Heart right ventricle (tissue), 16 donors: ENCODE measurements around the gene NPAS3. TPM values are rescaled to one million over a fixed set of nuclear protein-coding genes. Genes with fewer than 3 reads are reported as not detected.

Experiments
- ATAC-seq, 8 donors: fragments of 200-7000 bp; cut with Tn5 transposase; one replicate each; pipeline ENCODE4 v1.9.1; 2020; ENCODE audit warnings: mild to moderate bottlenecking in 8 of 8, moderate library complexity in 8 of 8, moderate number of reproducible peaks in 1 of 8
- DNase-seq, 2 donors: peaks; one replicate each; pipeline ENCODE4 v3.0.0-alpha.2; 2020
- H3K27ac ChIP-seq, 10 donors: fragments of 200-600 bp; sonication (generic) in 2 of 10; one replicate each; pipeline versions ENCODE4 v1.5.0 to v1.8.0; 2020 to 2022; ENCODE audit warnings: mild to moderate bottlenecking in 3 of 10
- H3K27me3 ChIP-seq, 7 donors: fragments of 200-600 bp; one replicate each; pipeline ENCODE4 v1.8.0; 2021 to 2022; ENCODE audit warnings: mild to moderate bottlenecking in 2 of 7
- H3K36me3 ChIP-seq, 9 donors: fragments of 200-600 bp; sonication (generic) in 1 of 9; one replicate each; pipeline versions ENCODE4 v1.5.0 to v1.8.0; 2020 to 2022; ENCODE audit warnings: mild to moderate bottlenecking in 2 of 9
- H3K4me1 ChIP-seq, 9 donors: fragments of 200-600 bp; sonication (generic) in 1 of 9; one replicate each; pipeline versions ENCODE4 v1.5.0 to v1.8.0; 2020 to 2022; ENCODE audit warnings: mild to moderate bottlenecking in 4 of 9
- H3K4me3 ChIP-seq, 10 donors: fragments of 200-600 bp; sonication (generic) in 2 of 10; one replicate each; pipeline versions ENCODE4 v1.5.0 to v1.8.0; 2020 to 2022; ENCODE audit warnings: mild to moderate bottlenecking in 7 of 10, moderate library complexity in 2 of 10
- H3K9me3 ChIP-seq, 11 donors: fragments of 200-600 bp in 10 of 11; sonication (generic) in 2 of 11; one replicate each; pipeline versions ENCODE4 v1.5.0 to v1.8.0; 2013 to 2022; ENCODE audit warnings: mild to moderate bottlenecking in 2 of 11, control low read depth in 1 of 11, moderate library complexity in 1 of 11
- WGBS, 2 donors: extraction: QIAGEN DNeasy Blood & Tissue Kit; methylation state at CpG; one replicate each; pipeline ENCODE4 v1.1.7; 2013; ENCODE audit warnings: inconsistent platforms in 1 of 2; 5-methylcytosine and 5-hydroxymethylcytosine counted together
- intact Hi-C, 10 donors: fragments of 100-400 bp; cut with DNase I; formaldehyde crosslinking; loops; one replicate each; pipeline versions ENCODE4 v1.11.1 to v1.14.2; 2022
- polyA plus RNA-seq, 2 donors: library from polyadenylated mRNA; stranded (reverse); fragments of 200-250 nt; gene quantifications; one replicate each; pipeline ENCODE4 v1.2.3, GENCODE V29; 2013
- total RNA-seq, 10 donors: library from RNA; stranded (reverse); fragmentation: NEBNext Ultra II Directional in 3 of 10; extraction: Animal tissue kit (Norgen Biotek cat#: 25700) in 3 of 10; gene quantifications; one replicate each; pipeline versions ENCODE4 v1.2.1 to v1.2.4, GENCODE V29; 2021 to 2023
- TF ChIP-seq, protein P1 (sequence below), 9 donors: fragments of 200-600 bp; sonication (generic) in 2 of 9; IDR thresholded peaks; one replicate each; pipeline versions ENCODE4 v1.5.0 to v1.8.0; 2021 to 2022; ENCODE audit warnings: antibody characterized with exemption in 9 of 9, mild to moderate bottlenecking in 5 of 9, moderate library complexity in 1 of 9
- donor health status: Arrhythmogenic right ventricular cardiomyopathy.
- donor health status: ischemic (EF 13 %, LVEDD 7.1; RV severe dilation, severe dysfunction).
- donor health status: healthy with polysubstance abuse.
- donor health status: DM: no; HTN: yes; CAD: no.
- donor health status: DM: no; HTN: no; CAD: no.
- donor health status: ischemic (EF 25% LVEDD 6.9; RV normal size, moderate dysfunction).
- donor health status: ischemic (EF 25% LVEDD 5.7; RV mildly dilated, moderate dysfunction).
- donor health status: healthy.
- donor health status: DM: yes; HTN: yes; CAD: no.
- donor health status: Ischemic cardiomyopathy.
- donor health status: ischemic (EF 35%, LVEDD 5.7; RV mildly dilated, moderate dysfunction).
- donor health status: nonischemic (EF 11% LVEDD 7.7; RV severe dilation, severe dysfunction).
- donor health status: DM: yes; HTN: yes; CAD: no.
- donor health status: PGD.
- donor health status: ischemic (EF 29% LVEDD 5.4; RV normal size, mild dysfunction).
- donor health status: nonischemic (EF 23%, LVEDD 6.1; RV moderate dilation, normal function).

NPAS3 gene
- total and polyA plus RNA-seq, 12 donors = 0.12 to 2.8 (median 0.99) TPM

- Histone ChIP-seq H3K9me3 (no peaks in the 10 kb centered on the region), H3K4me3 (no peak overlapping the region), H3K36me3 (no peaks in the 10 kb centered on the region), H3K27ac (no peak overlapping the region), H3K4me1 (no peaks in the 10 kb centered on the region), H3K27me3 (peaks cover 0 to 4% (median 0%) of the 10 kb centered on the region in 7 donors)
- intact Hi-C loops = no loop called here
- DNase-seq (no peak), ATAC-seq (no peak)
- WGBS, 2 donors = 95% methylated on average over 3 of the region's 3 CpGs
- TF ChIP-seq, protein P1, sequence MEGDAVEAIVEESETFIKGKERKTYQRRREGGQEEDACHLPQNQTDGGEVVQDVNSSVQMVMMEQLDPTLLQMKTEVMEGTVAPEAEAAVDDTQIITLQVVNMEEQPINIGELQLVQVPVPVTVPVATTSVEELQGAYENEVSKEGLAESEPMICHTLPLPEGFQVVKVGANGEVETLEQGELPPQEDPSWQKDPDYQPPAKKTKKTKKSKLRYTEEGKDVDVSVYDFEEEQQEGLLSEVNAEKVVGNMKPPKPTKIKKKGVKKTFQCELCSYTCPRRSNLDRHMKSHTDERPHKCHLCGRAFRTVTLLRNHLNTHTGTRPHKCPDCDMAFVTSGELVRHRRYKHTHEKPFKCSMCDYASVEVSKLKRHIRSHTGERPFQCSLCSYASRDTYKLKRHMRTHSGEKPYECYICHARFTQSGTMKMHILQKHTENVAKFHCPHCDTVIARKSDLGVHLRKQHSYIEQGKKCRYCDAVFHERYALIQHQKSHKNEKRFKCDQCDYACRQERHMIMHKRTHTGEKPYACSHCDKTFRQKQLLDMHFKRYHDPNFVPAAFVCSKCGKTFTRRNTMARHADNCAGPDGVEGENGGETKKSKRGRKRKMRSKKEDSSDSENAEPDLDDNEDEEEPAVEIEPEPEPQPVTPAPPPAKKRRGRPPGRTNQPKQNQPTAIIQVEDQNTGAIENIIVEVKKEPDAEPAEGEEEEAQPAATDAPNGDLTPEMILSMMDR (IDR thresholded peaks at IDR 0.05) = no peak
Measured at GRCh38 chr14:33510991-33511390, 572.3 kb downstream of the NPAS3 start.

- Histone ChIP-seq H3K36me3 (no peaks in the 10 kb centered on the region), H3K4me1 (no peaks in the 10 kb centered on the region), H3K9me3 (no peaks in the 10 kb centered on the region), H3K4me3 (no peak overlapping the region), H3K27ac (no peak overlapping the region), H3K27me3 (peaks cover 0 to 4% (median 0%) of the 10 kb centered on the region in 7 donors)
- no peak for DNase-seq
- 69 to 81% methylated on average over 4 of the region's 4 CpGs for WGBS, 2 donors
- ATAC-seq = no peak
- intact Hi-C loops = no loop called here
- TF ChIP-seq, protein P1 (IDR thresholded peaks at IDR 0.05) = no peak
Measured at GRCh38 chr14:33511851-33512640, 573.4 kb downstream of the NPAS3 start.

DNA sequence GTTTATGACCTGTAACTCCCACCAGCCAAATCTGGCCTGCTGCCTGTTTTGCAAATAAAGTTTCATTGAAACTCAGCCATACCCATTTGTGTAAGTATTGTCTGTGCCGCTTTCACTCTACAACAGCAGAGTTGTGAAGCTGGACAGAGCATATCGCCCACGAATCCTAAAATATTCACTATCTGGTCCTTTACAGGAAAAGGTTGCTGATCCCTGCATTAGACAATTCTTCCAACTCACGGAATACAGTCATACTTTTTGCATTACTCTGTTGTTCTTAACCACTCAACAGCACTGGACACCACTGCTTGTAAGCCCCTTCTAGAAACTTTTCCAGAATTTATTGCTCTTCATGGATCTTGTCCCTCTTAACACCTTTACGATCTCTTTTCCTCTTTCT lies 576.8 kb downstream of the NPAS3 start:
- DNase-seq (no peak), ATAC-seq (no peak)
- H3K27me3 ChIP-seq = no peaks in the 10 kb centered on the region
- no peaks in the 10 kb centered on the region for H3K4me1 ChIP-seq
- 85 to 86% methylated on average over 5 of the region's 5 CpGs for WGBS, 2 donors
- intact Hi-C loops = no loop called here
- TF ChIP-seq, protein P1 (IDR thresholded peaks at IDR 0.05) = no peak
- H3K4me3 ChIP-seq = no peak overlapping the region
- no peaks in the 10 kb centered on the region for H3K36me3 ChIP-seq
- no peaks in the 10 kb centered on the region for H3K9me3 ChIP-seq
- H3K27ac ChIP-seq = no peak overlapping the region

DNA sequence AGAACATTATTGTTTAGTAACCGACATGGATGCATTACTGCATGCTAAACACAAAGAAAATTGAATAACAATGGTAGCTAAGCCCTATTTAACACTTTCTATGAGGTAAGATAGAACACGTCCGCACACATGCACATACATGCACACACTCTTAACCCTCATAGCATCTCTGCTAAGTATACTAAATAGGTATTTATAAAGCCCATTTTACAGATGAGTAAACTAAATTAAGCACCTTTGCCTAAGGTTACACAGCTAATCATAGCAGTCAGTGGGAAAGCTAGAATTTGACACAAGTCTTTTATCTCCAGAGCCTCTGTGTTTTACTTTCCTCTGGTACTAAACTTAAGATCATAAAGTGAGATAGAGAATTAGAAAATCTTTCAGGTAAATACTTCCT lies 577.2 kb downstream of the NPAS3 start:
- Histone ChIP-seq H3K4me3 (no peak overlapping the region), H3K27ac (no peak overlapping the region), H3K9me3 (no peaks in the 10 kb centered on the region), H3K27me3 (no peaks in the 10 kb centered on the region), H3K4me1 (no peaks in the 10 kb centered on the region), H3K36me3 (no peaks in the 10 kb centered on the region)
- no peak for DNase-seq
- TF ChIP-seq, protein P1 (IDR thresholded peaks at IDR 0.05) = no peak
- intact Hi-C loops = no loop called here
- no peak for ATAC-seq
- 90 to 97% methylated on average over 3 of the region's 3 CpGs for WGBS, 2 donors
